HG03565 (cell line): Measurements from ENCODE around the gene OR2S2.
"Not testable (repeated sequence)": the region's sequence is repeated elsewhere in the genome, so short reads cannot be mapped to it uniquely, and the experiment has no call there.

Experiments
- ATAC-seq: cut with Tn5 transposase; IDR thresholded peaks from one replicate; pipeline ENCODE4 v1.9.1; 2021; ENCODE audit warnings: mild to moderate bottlenecking, moderate library complexity; ENCODE audit not compliant: unreplicated experiment

OR2S2 gene

GRCh38 chr9:35935261-35935660 lies 22.7 kb downstream of the OR2S2 start:
- no peak for ATAC-seq

GRCh38 chr9:35934069-35934468 lies 23.9 kb downstream of the OR2S2 start:
- not testable (repeated sequence) for ATAC-seq

GRCh38 chr9:35933550-35934067 lies 24.3 kb downstream of the OR2S2 start:
- ATAC-seq: no peak

- ATAC-seq: no peak
These were observed 25.2 kb downstream of the OR2S2 start for GRCh38 chr9:35932735-35933134.

- ATAC-seq: no peak
These were observed 27.0 kb downstream of the OR2S2 start for GRCh38 chr9:35930989-35931388.

- ATAC-seq: no peak
These were observed 27.4 kb downstream of the OR2S2 start for GRCh38 chr9:35930521-35930920.

- no peak for ATAC-seq
These were observed 28.6 kb downstream of the OR2S2 start for GRCh38 chr9:35929453-35929718.

- no peak for ATAC-seq
These were observed 29.1 kb downstream of the OR2S2 start for GRCh38 chr9:35928591-35929452.

GRCh38 chr9:35923927-35924763 lies 33.8 kb downstream of the OR2S2 start:
- no peak for ATAC-seq

- ATAC-seq: no peak
These were observed 34.4 kb downstream of the OR2S2 start for GRCh38 chr9:35923598-35923926.

- no peak for ATAC-seq
These were observed 37.8 kb downstream of the OR2S2 start for GRCh38 chr9:35920051-35920620.

GRCh38 chr9:35919212-35920008 lies 38.5 kb downstream of the OR2S2 start:
- no peak for ATAC-seq

GRCh38 chr9:35918780-35919179 lies 39.2 kb downstream of the OR2S2 start:
- no peak for ATAC-seq

- no peak for ATAC-seq
These were observed 40.7 kb downstream of the OR2S2 start for GRCh38 chr9:35917261-35917660.

- no peak for ATAC-seq
These were observed 42.2 kb downstream of the OR2S2 start for GRCh38 chr9:35915681-35916294.

- no peak for ATAC-seq
These were observed 43.6 kb downstream of the OR2S2 start for GRCh38 chr9:35914301-35914807.

- ATAC-seq: not testable (repeated sequence)
These were observed 44.5 kb downstream of the OR2S2 start for GRCh38 chr9:35913429-35913828.

GRCh38 chr9:35912791-35913400 lies 45.1 kb downstream of the OR2S2 start:
- ATAC-seq: no peak

- ATAC-seq: no peak
These were observed 46.3 kb downstream of the OR2S2 start for GRCh38 chr9:35911690-35912089.
